ENCODE data around the gene MOB2. TPM values are rescaled to one million over a fixed set of nuclear protein-coding genes. Genes with fewer than 3 reads are reported as not detected.

MOB2 gene
- total RNA-seq, 2 experiments from 2014 or later, result 13.2 to 14.0 TPM

GRCh38 chr11:1446623-1447022 is 40.0 kb downstream of the MOB2 start:
- H3K9me3 Mint-ChIP-seq, result no peaks in the 10 kb centered on the region
- H3K4me1 Mint-ChIP-seq (ENCODE audit: low read depth), result no peaks in the 10 kb centered on the region
- no peak for TF ChIP-seq CTCF (IDR thresholded peaks at IDR 0.05)
- H3K27ac Mint-ChIP-seq, result no peak overlapping the region
- POLR2A ChIA-PET, result no interaction called here
- no peaks in the 10 kb centered on the region for H3K36me3 Mint-ChIP-seq (ENCODE audit: low read depth)
- CTCF ChIA-PET, result no interaction called here
- ATAC-seq, result no peak
- H3K4me3 Mint-ChIP-seq, result no peak overlapping the region
- no peaks in the 10 kb centered on the region for H3K27me3 Mint-ChIP-seq
- intact Hi-C loops (cut with micrococcal nuclease), result no loop called here
- no peak for DNase-seq

- H3K27me3 Mint-ChIP-seq, result no peaks in the 10 kb centered on the region
- intact Hi-C loops (cut with micrococcal nuclease), result no loop called here
- no peaks in the 10 kb centered on the region for H3K36me3 Mint-ChIP-seq (ENCODE audit: low read depth)
- no peaks in the 10 kb centered on the region for H3K9me3 Mint-ChIP-seq
- POLR2A ChIA-PET, result no interaction called here
- H3K4me3 Mint-ChIP-seq, result no peak overlapping the region
- TF ChIP-seq CTCF (IDR thresholded peaks at IDR 0.05), result no peak
- ATAC-seq (no peak), DNase-seq (no peak)
- CTCF ChIA-PET, result no interaction called here
- H3K27ac Mint-ChIP-seq, result no peak overlapping the region
- H3K4me1 Mint-ChIP-seq (ENCODE audit: low read depth), result no peaks in the 10 kb centered on the region
Observed at GRCh38 chr11:1445741-1446445, 40.7 kb downstream of the MOB2 start.

GRCh38 chr11:1444823-1445422 is 41.7 kb downstream of the MOB2 start:
- POLR2A ChIA-PET, result no interaction called here
- no peaks in the 10 kb centered on the region for H3K27me3 Mint-ChIP-seq
- intact Hi-C loops (cut with micrococcal nuclease), result no loop called here

GRCh38 chr11:1444321-1444720 is 42.3 kb downstream of the MOB2 start:
- DNase-seq, result no peak
- POLR2A ChIA-PET, result no interaction called here
- Mint-ChIP-seq H3K27me3 (no peaks in the 10 kb centered on the region), H3K4me1 (ENCODE audit: low read depth) (no peaks in the 10 kb centered on the region), H3K36me3 (ENCODE audit: low read depth) (no peaks in the 10 kb centered on the region), H3K4me3 (no peak overlapping the region), H3K27ac (no peak overlapping the region), H3K9me3 (no peaks in the 10 kb centered on the region)
- intact Hi-C loops (cut with micrococcal nuclease), result no loop called here
- no peak for TF ChIP-seq CTCF (IDR thresholded peaks at IDR 0.05)
- no peak for ATAC-seq
- CTCF ChIA-PET, result no interaction called here

More at GRCh38 chr11:1444823-1445422, 41.7 kb downstream of the MOB2 start:
- CTCF ChIA-PET, result no interaction called here
- H3K27ac Mint-ChIP-seq, result no peak overlapping the region
- H3K36me3 Mint-ChIP-seq (ENCODE audit: low read depth), result no peaks in the 10 kb centered on the region
- TF ChIP-seq CTCF (IDR thresholded peaks at IDR 0.05), result no peak
- H3K4me3 Mint-ChIP-seq, result no peak overlapping the region
- DNase-seq (no peak), ATAC-seq (no peak)
- H3K9me3 Mint-ChIP-seq, result no peaks in the 10 kb centered on the region
- no peaks in the 10 kb centered on the region for H3K4me1 Mint-ChIP-seq (ENCODE audit: low read depth)

GRCh38 chr11:1443737-1444136 is 42.8 kb downstream of the MOB2 start:
- Mint-ChIP-seq H3K36me3 (ENCODE audit: low read depth) (no peaks in the 10 kb centered on the region), H3K27me3 (no peaks in the 10 kb centered on the region), H3K27ac (no peak overlapping the region), H3K4me3 (no peak overlapping the region), H3K4me1 (ENCODE audit: low read depth) (no peaks in the 10 kb centered on the region), H3K9me3 (no peaks in the 10 kb centered on the region)
- intact Hi-C loops (cut with micrococcal nuclease), result no loop called here
- no peak for DNase-seq
- ATAC-seq, result no peak
- ChIA-PET POLR2A (no interaction called here), CTCF (no interaction called here)
- no peak for TF ChIP-seq CTCF (IDR thresholded peaks at IDR 0.05)
